Esophagus squamous epithelium (tissue), 4 donors: ENCODE measurements around the gene ARHGEF1.

Experiments used
- POLR2A ChIP-seq, 4 donors: fragments of 450-650 bp; IDR thresholded peaks; one replicate each; pipeline ENCODE4 v1.6.1; 2017; ENCODE audit warnings: antibody characterized with exemption in 4 of 4, mild to moderate bottlenecking in 4 of 4, moderate library complexity in 3 of 4
- TF ChIP-seq, protein P1 (sequence below), 6 experiments: fragments of 450-650 bp in 4 of 6; fragments of 200-600 bp in 2 of 6; sonication (generic) in 2 of 6; IDR thresholded peaks; one replicate each; pipeline ENCODE4 v1.5.1; 2016 to 2019; ENCODE audit warnings: antibody characterized with exemption in 6 of 6, mild to moderate bottlenecking in 4 of 6, moderate library complexity in 4 of 6

- TF ChIP-seq, protein P1, sequence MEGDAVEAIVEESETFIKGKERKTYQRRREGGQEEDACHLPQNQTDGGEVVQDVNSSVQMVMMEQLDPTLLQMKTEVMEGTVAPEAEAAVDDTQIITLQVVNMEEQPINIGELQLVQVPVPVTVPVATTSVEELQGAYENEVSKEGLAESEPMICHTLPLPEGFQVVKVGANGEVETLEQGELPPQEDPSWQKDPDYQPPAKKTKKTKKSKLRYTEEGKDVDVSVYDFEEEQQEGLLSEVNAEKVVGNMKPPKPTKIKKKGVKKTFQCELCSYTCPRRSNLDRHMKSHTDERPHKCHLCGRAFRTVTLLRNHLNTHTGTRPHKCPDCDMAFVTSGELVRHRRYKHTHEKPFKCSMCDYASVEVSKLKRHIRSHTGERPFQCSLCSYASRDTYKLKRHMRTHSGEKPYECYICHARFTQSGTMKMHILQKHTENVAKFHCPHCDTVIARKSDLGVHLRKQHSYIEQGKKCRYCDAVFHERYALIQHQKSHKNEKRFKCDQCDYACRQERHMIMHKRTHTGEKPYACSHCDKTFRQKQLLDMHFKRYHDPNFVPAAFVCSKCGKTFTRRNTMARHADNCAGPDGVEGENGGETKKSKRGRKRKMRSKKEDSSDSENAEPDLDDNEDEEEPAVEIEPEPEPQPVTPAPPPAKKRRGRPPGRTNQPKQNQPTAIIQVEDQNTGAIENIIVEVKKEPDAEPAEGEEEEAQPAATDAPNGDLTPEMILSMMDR (IDR thresholded peaks at IDR 0.05), result no peak
- TF ChIP-seq POLR2A (IDR thresholded peaks at IDR 0.05), result no peak
These were observed 41.5 kb downstream of the ARHGEF1 start for GRCh38 chr19:41924151-41925145.
